ENCODE measurements around the gene SPARCL1. TPM values are rescaled to one million over a fixed set of nuclear protein-coding genes. Genes with fewer than 3 reads are reported as not detected.

Gene SPARCL1
- total and polyA plus RNA-seq, 2 experiments from 2014 or later: not detected

- TF ChIP-seq CTCF (IDR thresholded peaks at IDR 0.05; ENCODE audit: low read depth, low read length): no peak
- H3K36me3 ChIP-seq: no peaks in the 10 kb centered on the region
Measured at GRCh38 chr4:87567191-87567590, 38.0 kb upstream of the SPARCL1 start.

GRCh38 chr4:87566276-87566675, 37.1 kb upstream of the SPARCL1 start:
- Histone ChIP-seq H3K9me3 (ENCODE audit: low read depth) (no peaks in the 10 kb centered on the region), H3K4me1 (ENCODE audit: low read depth) (no peaks in the 10 kb centered on the region), H3K27ac (no peak overlapping the region), H3K27me3 (no peaks in the 10 kb centered on the region), H3K36me3 (no peaks in the 10 kb centered on the region), H3K4me3 (no peak overlapping the region)
- no peak for TF ChIP-seq CTCF (IDR thresholded peaks at IDR 0.05; ENCODE audit: low read depth, low read length)
- no peak for DNase-seq (ENCODE audit: low read depth in 1 of 2, low spot score in 1 of 2)

More at GRCh38 chr4:87567191-87567590, 38.0 kb upstream of the SPARCL1 start:
- H3K4me1 ChIP-seq (ENCODE audit: low read depth): no peaks in the 10 kb centered on the region
- no peaks in the 10 kb centered on the region for H3K27me3 ChIP-seq
- no peak for DNase-seq (ENCODE audit: low read depth in 1 of 2, low spot score in 1 of 2)
- H3K27ac ChIP-seq: no peak overlapping the region
- H3K9me3 ChIP-seq (ENCODE audit: low read depth): no peaks in the 10 kb centered on the region
- H3K4me3 ChIP-seq: no peak overlapping the region

- Histone ChIP-seq H3K9me3 (ENCODE audit: low read depth) (no peaks in the 10 kb centered on the region), H3K4me1 (ENCODE audit: low read depth) (no peaks in the 10 kb centered on the region), H3K27me3 (no peaks in the 10 kb centered on the region), H3K36me3 (no peaks in the 10 kb centered on the region), H3K4me3 (no peak overlapping the region), H3K27ac (no peak overlapping the region)
- DNase-seq (ENCODE audit: low read depth in 1 of 2, low spot score in 1 of 2): no peak
- no peak for TF ChIP-seq CTCF (IDR thresholded peaks at IDR 0.05; ENCODE audit: low read depth, low read length)
Measured at GRCh38 chr4:87565746-87566145, 36.6 kb upstream of the SPARCL1 start.

- no peaks in the 10 kb centered on the region for H3K9me3 ChIP-seq (ENCODE audit: low read depth)
- TF ChIP-seq CTCF (IDR thresholded peaks at IDR 0.05; ENCODE audit: low read depth, low read length): no peak
- no peak overlapping the region for H3K27ac ChIP-seq
- H3K4me1 ChIP-seq (ENCODE audit: low read depth): no peaks in the 10 kb centered on the region
- no peak overlapping the region for H3K4me3 ChIP-seq
- H3K27me3 ChIP-seq: no peaks in the 10 kb centered on the region
- H3K36me3 ChIP-seq: no peaks in the 10 kb centered on the region
- no peak for DNase-seq (ENCODE audit: low read depth in 1 of 2, low spot score in 1 of 2)
Measured at GRCh38 chr4:87560802-87561201, 31.6 kb upstream of the SPARCL1 start.

- Histone ChIP-seq H3K4me1 (ENCODE audit: low read depth) (no peaks in the 10 kb centered on the region), H3K36me3 (no peaks in the 10 kb centered on the region), H3K9me3 (ENCODE audit: low read depth) (no peaks in the 10 kb centered on the region), H3K27me3 (no peaks in the 10 kb centered on the region), H3K4me3 (no peak overlapping the region), H3K27ac (no peak overlapping the region)
- DNase-seq (ENCODE audit: low read depth in 1 of 2, low spot score in 1 of 2): peak in 1 of 2 donors; percentile 24
- TF ChIP-seq CTCF (IDR thresholded peaks at IDR 0.05; ENCODE audit: low read depth, low read length): no peak
Measured at GRCh38 chr4:87559090-87559837, 30.1 kb upstream of the SPARCL1 start.

All from cardiac muscle cell (in vitro differentiated cells and primary cell).